Measurements from ENCODE around the gene AHCYL2.

The AHCYL2 gene

GRCh38 chr7:129373651-129374428 is 149.0 kb downstream of the AHCYL2 start:
- DNase-seq (ENCODE audit: low read depth, low spot score) = no peak
- no peak overlapping the region for H3K27ac ChIP-seq

- no peak overlapping the region for H3K27ac ChIP-seq
Observed at GRCh38 chr7:129375141-129375938, 150.5 kb downstream of the AHCYL2 start.

GRCh38 chr7:129376076-129376777 is 151.4 kb downstream of the AHCYL2 start:
- no peak overlapping the region for H3K27ac ChIP-seq
- no peak for DNase-seq (ENCODE audit: low read depth, low spot score)

More at GRCh38 chr7:129375141-129375938, 150.5 kb downstream of the AHCYL2 start:
- no peak for DNase-seq (ENCODE audit: low read depth, low spot score)

GRCh38 chr7:129376778-129377700 is 152.2 kb downstream of the AHCYL2 start:
- no peak for DNase-seq (ENCODE audit: low read depth, low spot score)

GRCh38 chr7:129381710-129382484 is 157.1 kb downstream of the AHCYL2 start:
- no peak for DNase-seq (ENCODE audit: low read depth, low spot score)
- no peak overlapping the region for H3K27ac ChIP-seq

More at GRCh38 chr7:129376778-129377700, 152.2 kb downstream of the AHCYL2 start:
- H3K27ac ChIP-seq = no peak overlapping the region

GRCh38 chr7:129383542-129384132 is 158.8 kb downstream of the AHCYL2 start:
- no peak for DNase-seq (ENCODE audit: low read depth, low spot score)
- H3K27ac ChIP-seq = no peak overlapping the region

- no peak for DNase-seq (ENCODE audit: low read depth, low spot score)
- H3K27ac ChIP-seq = no peak overlapping the region
Observed at GRCh38 chr7:129385116-129385515, 160.3 kb downstream of the AHCYL2 start.

- no peak overlapping the region for H3K27ac ChIP-seq
- DNase-seq (ENCODE audit: low read depth, low spot score) = no peak
Observed at GRCh38 chr7:129385598-129385997, 160.8 kb downstream of the AHCYL2 start.

GRCh38 chr7:129386506-129386905 is 161.7 kb downstream of the AHCYL2 start:
- DNase-seq (ENCODE audit: low read depth, low spot score) = no peak
- no peak overlapping the region for H3K27ac ChIP-seq

GRCh38 chr7:129387537-129387936 is 162.7 kb downstream of the AHCYL2 start:
- DNase-seq (ENCODE audit: low read depth, low spot score) = no peak
- H3K27ac ChIP-seq = no peak overlapping the region

- no peak for DNase-seq (ENCODE audit: low read depth, low spot score)
- H3K27ac ChIP-seq = no peak overlapping the region
Observed at GRCh38 chr7:129388333-129389098, 163.7 kb downstream of the AHCYL2 start.

- no peak for DNase-seq (ENCODE audit: low read depth, low spot score)
- H3K27ac ChIP-seq = no peak overlapping the region
Observed at GRCh38 chr7:129389829-129390228, 165.0 kb downstream of the AHCYL2 start.

- H3K27ac ChIP-seq = no peak overlapping the region
- no peak for DNase-seq (ENCODE audit: low read depth, low spot score)
Observed at GRCh38 chr7:129390314-129390713, 165.5 kb downstream of the AHCYL2 start.

GRCh38 chr7:129391546-129392171 is 166.8 kb downstream of the AHCYL2 start:
- DNase-seq (ENCODE audit: low read depth, low spot score) = no peak
- H3K27ac ChIP-seq = no peak overlapping the region

GRCh38 chr7:129393255-129393654 is 168.4 kb downstream of the AHCYL2 start:
- DNase-seq (ENCODE audit: low read depth, low spot score) = no peak
- no peak overlapping the region for H3K27ac ChIP-seq

- no peak for DNase-seq (ENCODE audit: low read depth, low spot score)
- H3K27ac ChIP-seq = no peak overlapping the region
Observed at GRCh38 chr7:129394101-129394500, 169.3 kb downstream of the AHCYL2 start.
